B cell (primary cell): ENCODE data around the gene FDXACB1. TPM values are rescaled to one million over a fixed set of nuclear protein-coding genes. Genes with fewer than 3 reads are reported as not detected.

Source experiments
- ATAC-seq: fragments of 200-7000 bp; cut with Tn5 transposase; one replicate; pipeline ENCODE4 v1.10.0; 2021; ENCODE audit warnings: low read depth, mild to moderate bottlenecking, moderate number of reproducible peaks, moderate library complexity
- CTCF ChIA-PET: fragments of 350-600 bp; sonication (Branson Sonifier 250); formaldehyde crosslinking; loops from one replicate; lab custom pipeline; 2021; ENCODE audit warnings: antibody characterized with exemption, inconsistent platforms; lab: Charles Lee
- POLR2A ChIA-PET: fragments of 350-600 bp; sonication (Branson Sonifier 250); formaldehyde crosslinking; loops from one replicate; lab custom pipeline; 2021; ENCODE audit warnings: antibody characterized with exemption; lab: Charles Lee
- DNase-seq: peaks from one replicate; pipeline ENCODE4 v3.0.0; 2013
- H2AFZ ChIP-seq: 2 replicates; pipeline ENCODE4 v1.6.1; 2012; ENCODE audit warnings: mild to moderate bottlenecking, low read depth, low read length; ENCODE audit not compliant: insufficient read depth, poor library complexity, severe bottlenecking
- H3K27ac ChIP-seq, 2 donors: 1 replicate in 1 of 2; 2 replicates in 1 of 2; pipeline ENCODE4 v1.5.1; 2012 to 2013; ENCODE audit warnings: low read length in 2 of 2, mild to moderate bottlenecking in 2 of 2, moderate library complexity in 1 of 2
- H3K27me3 ChIP-seq, 4 experiments: fragments of 200-600 bp in 1 of 4; sonication (generic) in 1 of 4; replicated peaks in 1 of 4; 1 replicate in 2 of 4; 2 replicates in 2 of 4; pipeline versions ENCODE4 v1.6.1 to v1.7.0; 2013 to 2016; ENCODE audit warnings: low read length in 3 of 4, mild to moderate bottlenecking in 2 of 4, mixed read lengths in 1 of 4, moderate library complexity in 1 of 4; ENCODE audit not compliant: insufficient read depth in 4 of 4, control insufficient read depth in 3 of 4; ENCODE audit errors: control extremely low read depth in 1 of 4
- H3K36me3 ChIP-seq, 2 experiments: replicated peaks in 1 of 2; 1 replicate in 1 of 2; 2 replicates in 1 of 2; pipeline versions ENCODE4 v1.6.1 to v1.7.1; 2013; ENCODE audit warnings: low read length in 1 of 2; ENCODE audit not compliant: insufficient read depth in 2 of 2, control insufficient read depth in 1 of 2; ENCODE audit errors: control extremely low read depth in 1 of 2, extremely low read depth in 1 of 2
- H3K4me1 ChIP-seq, 2 donors: fragments of 200-600 bp in 1 of 2; sonication (generic) in 1 of 2; 1 replicate in 1 of 2; 2 replicates in 1 of 2; pipeline versions ENCODE4 v1.5.1 to v1.6.1; 2013 to 2017; ENCODE audit warnings: low read length in 2 of 2; ENCODE audit not compliant: control insufficient read depth in 2 of 2, insufficient read depth in 2 of 2
- H3K4me2 ChIP-seq: replicated peaks from 2 replicates; pipeline ENCODE3; 2012; ENCODE audit warnings: mild to moderate bottlenecking, low read depth, low read length; ENCODE audit not compliant: poor library complexity, severe bottlenecking
- H3K4me3 ChIP-seq, 5 experiments: fragments of 200-600 bp in 1 of 5; sonication (generic) in 1 of 5; 1 replicate in 3 of 5; 2 replicates in 2 of 5; pipeline versions ENCODE4 v1.5.1 to v1.7.0; 2011 to 2016; ENCODE audit warnings: low read length in 4 of 5, mild to moderate bottlenecking in 4 of 5, low read depth in 2 of 5, control low read depth in 1 of 5, moderate library complexity in 1 of 5; ENCODE audit not compliant: insufficient read depth in 1 of 5; ENCODE audit errors: control extremely low read depth in 1 of 5, extremely low read depth in 1 of 5
- H3K79me2 ChIP-seq: fragments of 200-600 bp; sonication (generic); one replicate; pipeline ENCODE4 v1.6.0; 2016; ENCODE audit warnings: low read length; ENCODE audit not compliant: control insufficient read depth, insufficient read depth
- H3K9ac ChIP-seq: fragments of 200-600 bp; sonication (generic); 2 replicates; pipeline ENCODE4 v1.6.1; 2017; ENCODE audit warnings: mild to moderate bottlenecking, low read length, moderate library complexity
- H3K9me3 ChIP-seq, 3 donors: one replicate each; pipeline versions ENCODE4 v1.6.1 to v1.7.1; 2013; ENCODE audit warnings: low read length in 2 of 3; ENCODE audit not compliant: control insufficient read depth in 2 of 3, insufficient read depth in 1 of 3; ENCODE audit errors: control extremely low read depth in 1 of 3
- H4K20me1 ChIP-seq: 2 replicates; pipeline ENCODE4 v1.6.0; 2012; ENCODE audit warnings: mild to moderate bottlenecking, low read length; ENCODE audit not compliant: insufficient read depth, control insufficient read depth, poor library complexity, severe bottlenecking
- H3K27ac Mint-ChIP-seq: one replicate; pipeline ENCODE4 v1.8.0; 2021; ENCODE audit warnings: mixed read lengths
- H3K27me3 Mint-ChIP-seq: one replicate; pipeline ENCODE4 v1.8.0; 2021; ENCODE audit warnings: mixed read lengths
- H3K4me1 Mint-ChIP-seq: one replicate; pipeline ENCODE4 v1.8.0; 2021; ENCODE audit warnings: mixed read lengths
- H3K4me3 Mint-ChIP-seq: one replicate; pipeline ENCODE4 v1.8.0; 2021; ENCODE audit warnings: mixed read lengths
- H3K9me3 Mint-ChIP-seq: one replicate; pipeline ENCODE4 v1.8.0; 2022; ENCODE audit warnings: mixed read lengths; ENCODE audit not compliant: insufficient read depth
- CTCF ChIP-seq: fragments of 200-600 bp; IDR thresholded peaks from one replicate; pipeline ENCODE4 v1.8.0; 2022; ENCODE audit warnings: antibody characterized with exemption, mild to moderate bottlenecking
- EZH2 ChIP-seq: IDR thresholded peaks from 2 replicates; pipeline ENCODE4 v1.6.1; 2012; ENCODE audit warnings: borderline replicate concordance, low read depth, mild to moderate bottlenecking, moderate library complexity, low read length; ENCODE audit not compliant: insufficient read depth, poor library complexity, severe bottlenecking
- WGBS: methylation state at CpG from one replicate; pipeline ENCODE4 v1.1.5; 2013; ENCODE audit warnings: missing lambda C conversion rate; ENCODE audit not compliant: insufficient coverage; 5-methylcytosine and 5-hydroxymethylcytosine counted together
- intact Hi-C: fragments of 100-400 bp; cut with micrococcal nuclease; formaldehyde crosslinking; loops from one replicate; pipeline ENCODE4 v1.10.0; 2022
- polyA plus RNA-seq: library from polyadenylated mRNA; depleted of rRNA; stranded (reverse); fragments of >200 nt; gene quantifications from 2 replicates; pipeline ENCODE4 v1.2.3, GENCODE V29; 2012
- total RNA-seq, 2 donors: library from RNA; stranded (reverse); fragments of 120-200 nt in 1 of 2; gene quantifications; 1 replicate in 1 of 2; 2 replicates in 1 of 2; pipeline versions ENCODE4 v1.2.3 to v1.2.4, GENCODE V29; 2013 to 2022

FDXACB1 gene
- total and polyA plus RNA-seq, 2 donors (not counting 1 experiment from before 2014, with no cell fraction given) = 3.1 to 4.0 TPM

- TF ChIP-seq EZH2 = no peak
- no peak for TF ChIP-seq CTCF
- Histone ChIP-seq H3K4me2 (no peak overlapping the region), H3K27me3 (no peaks in the 10 kb centered on the region), H3K27ac (no peak overlapping the region), H3K79me2 (no peaks in the 10 kb centered on the region), H3K9me3 (no peaks in the 10 kb centered on the region), H3K4me3 (no peak overlapping the region), H3K36me3 (no peaks in the 10 kb centered on the region), H4K20me1 (no peaks in the 10 kb centered on the region), H2AFZ (no peak overlapping the region), H3K4me1 (peaks cover 12 to 14% of the 10 kb centered on the region in 2 donors), H3K9ac (no peak overlapping the region)
- Mint-ChIP-seq H3K9me3 (peaks cover 4% of the 10 kb centered on the region), H3K4me3 (no peak overlapping the region), H3K27ac (no peak overlapping the region), H3K4me1 (peaks cover 16% of the 10 kb centered on the region), H3K27me3 (no peaks in the 10 kb centered on the region)
- intact Hi-C loops = no loop called here
- DNase-seq = no peak
- no peak for ATAC-seq
- ChIA-PET POLR2A (no interaction called here), CTCF (interaction anchor here (1.0 to 1.3 kb wide), 2 partner anchors 45 to 100 kb away, joined by 3 to 4 read pairs; no protein-coding TSS in a partner anchor)
- WGBS = 100% methylated on average over 4 of the region's 5 CpGs
These were observed 3.2 kb upstream of the FDXACB1 start for GRCh38 chr11:111882202-111882601.

GRCh38 chr11:111879637-111879960 lies 634 bp upstream of the FDXACB1 start:
- Histone ChIP-seq H3K79me2 (no peaks in the 10 kb centered on the region), H3K9me3 (no peaks in the 10 kb centered on the region), H3K9ac (peak overlapping the region; percentile 80), H3K4me2 (peak overlapping the region; percentile 81), H3K27ac (peak overlapping the region; percentile 88 to 97), H3K4me3 (peak overlapping the region; percentile 58 to 93 (median 75)), H2AFZ (peak overlapping the region; percentile 82), H4K20me1 (no peaks in the 10 kb centered on the region), H3K36me3 (peaks cover 2 to 4% of the 10 kb centered on the region in 2 experiments), H3K27me3 (no peaks in the 10 kb centered on the region), H3K4me1 (peaks cover 12 to 14% of the 10 kb centered on the region in 2 donors)
- peak overlapping the region; percentile 94 for H3K4me3 Mint-ChIP-seq
- no peak for TF ChIP-seq EZH2
- TF ChIP-seq CTCF = no peak
- H3K9me3 Mint-ChIP-seq = peaks cover 4% of the 10 kb centered on the region
- ChIA-PET CTCF (interaction anchor here (0.8 kb wide), 1 partner anchor 8 kb away, joined by 3 read pairs; the partner anchor contains the start of gene ALG9), POLR2A (interaction anchor here (0.8 to 1.5 kb wide), 2 partner anchors 8 to 47 kb away, joined by 3 to 10 read pairs; partner anchors contain the start of gene ALG9)
- H3K27ac Mint-ChIP-seq = peak overlapping the region; percentile 98
- no peaks in the 10 kb centered on the region for H3K27me3 Mint-ChIP-seq
- ATAC-seq = no peak
- 59% methylated on average over 6 of the region's 6 CpGs for WGBS
- intact Hi-C loops = loop anchor here (1.0 to 5.0 kb wide), 10 partner anchors 8 to 1433 kb away; partner anchors contain the start of genes ALG9, DLAT, NKAPD1 and PIH1D2
- DNase-seq = no peak
- peaks cover 16% of the 10 kb centered on the region for H3K4me1 Mint-ChIP-seq
